Measurements from ENCODE around the gene TBL1XR1. TPM values are rescaled to one million over a fixed set of nuclear protein-coding genes. Genes with fewer than 3 reads are reported as not detected.

Gene TBL1XR1
- total RNA-seq, 1 experiment from 2014 or later: 180 TPM

- Histone ChIP-seq H3K4me3 (replicated peaks in 1 of 2; ENCODE audit: low read depth in 1 of 2, low read length in 2 of 2) (no peak overlapping the region), H3K4me2 (ENCODE audit: low read length) (no peak overlapping the region), H3K27ac (ENCODE audit: low read depth, low read length) (no peak overlapping the region), H3K4me1 (ENCODE audit: control insufficient read depth in 1 of 2, insufficient read depth in 2 of 2, low read length in 2 of 2) (no peaks in the 10 kb centered on the region), H3K27me3 (ENCODE audit: insufficient read depth, low read length) (no peaks in the 10 kb centered on the region), H4K20me1 (ENCODE audit: insufficient read depth) (peaks cover 20% of the 10 kb centered on the region), H3K79me2 (ENCODE audit: insufficient read depth, low read length) (peaks cover 100% of the 10 kb centered on the region), H2AFZ (ENCODE audit: low read depth, low read length, poor library complexity, severe bottlenecking) (no peak overlapping the region), H3K36me3 (ENCODE audit: control insufficient read depth in 1 of 2, insufficient read depth in 2 of 2, low read length in 2 of 2) (no peaks in the 10 kb centered on the region), H3K9me3 (ENCODE audit: control insufficient read depth in 1 of 2, insufficient read depth in 1 of 2, low read depth in 1 of 2, low read length in 2 of 2) (no peaks in the 10 kb centered on the region), H3K9ac (ENCODE audit: low read length) (no peak overlapping the region), H3K9me2 (ENCODE audit: insufficient read depth) (no peaks in the 10 kb centered on the region)
- POLR2A ChIA-PET: no interaction called here
- CTCF ChIA-PET: no interaction called here
- DNase-seq (ENCODE audit: low read depth, low spot score) (no peak), ATAC-seq (no peak)
- RAD21 ChIA-PET (ENCODE audit: low non-redundant PET in 1 of 2, low total read pairs in 2 of 2, uncharacterized antibody in 2 of 2, unreplicated experiment in 2 of 2): no interaction called here
- TF ChIP-seq CEBPB (IDR thresholded peaks at IDR 0.05; ENCODE audit: low read depth) (no peak), TCF7L2 (IDR thresholded peaks at IDR 0.05; ENCODE audit: borderline replicate concordance, extremely low read depth, insufficient read depth, insufficient read length) (no peak), EZH2phosphoT487 (IDR thresholded peaks at IDR 0.05; ENCODE audit: borderline replicate concordance) (no peak), FOSL1 (IDR thresholded peaks at IDR 0.05; ENCODE audit: low read depth) (no peak), YY1 (IDR thresholded peaks at IDR 0.05; ENCODE audit: extremely low read depth, insufficient replicate concordance, low read depth, low read length) (no peak), ZFX (IDR thresholded peaks at IDR 0.05) (no peak), MAX (IDR thresholded peaks at IDR 0.05) (no peak), POLR2AphosphoS5 (IDR thresholded peaks at IDR 0.05; ENCODE audit: low read depth, low read length) (no peak), CBX3 (IDR thresholded peaks at IDR 0.05; ENCODE audit: low read depth) (no peak), POLR2A (IDR thresholded peaks at IDR 0.05; ENCODE audit: borderline replicate concordance, extremely low read depth, insufficient read depth, insufficient read length) (no peak), SP1 (IDR thresholded peaks at IDR 0.05; ENCODE audit: low read depth) (no peak), SRF (IDR thresholded peaks at IDR 0.05; ENCODE audit: low read depth) (no peak), ZNF274 (IDR thresholded peaks at IDR 0.05; ENCODE audit: low read depth, low read length) (no peak), EZH2 (IDR thresholded peaks at IDR 0.05) (no peak), EGR1 (IDR thresholded peaks at IDR 0.05; ENCODE audit: low read depth) (no peak)
- TF ChIP-seq, protein P1, sequence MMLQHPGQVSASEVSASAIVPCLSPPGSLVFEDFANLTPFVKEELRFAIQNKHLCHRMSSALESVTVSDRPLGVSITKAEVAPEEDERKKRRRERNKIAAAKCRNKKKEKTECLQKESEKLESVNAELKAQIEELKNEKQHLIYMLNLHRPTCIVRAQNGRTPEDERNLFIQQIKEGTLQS (IDR thresholded peaks at IDR 0.05): no peak
- TF ChIP-seq, protein P2, sequence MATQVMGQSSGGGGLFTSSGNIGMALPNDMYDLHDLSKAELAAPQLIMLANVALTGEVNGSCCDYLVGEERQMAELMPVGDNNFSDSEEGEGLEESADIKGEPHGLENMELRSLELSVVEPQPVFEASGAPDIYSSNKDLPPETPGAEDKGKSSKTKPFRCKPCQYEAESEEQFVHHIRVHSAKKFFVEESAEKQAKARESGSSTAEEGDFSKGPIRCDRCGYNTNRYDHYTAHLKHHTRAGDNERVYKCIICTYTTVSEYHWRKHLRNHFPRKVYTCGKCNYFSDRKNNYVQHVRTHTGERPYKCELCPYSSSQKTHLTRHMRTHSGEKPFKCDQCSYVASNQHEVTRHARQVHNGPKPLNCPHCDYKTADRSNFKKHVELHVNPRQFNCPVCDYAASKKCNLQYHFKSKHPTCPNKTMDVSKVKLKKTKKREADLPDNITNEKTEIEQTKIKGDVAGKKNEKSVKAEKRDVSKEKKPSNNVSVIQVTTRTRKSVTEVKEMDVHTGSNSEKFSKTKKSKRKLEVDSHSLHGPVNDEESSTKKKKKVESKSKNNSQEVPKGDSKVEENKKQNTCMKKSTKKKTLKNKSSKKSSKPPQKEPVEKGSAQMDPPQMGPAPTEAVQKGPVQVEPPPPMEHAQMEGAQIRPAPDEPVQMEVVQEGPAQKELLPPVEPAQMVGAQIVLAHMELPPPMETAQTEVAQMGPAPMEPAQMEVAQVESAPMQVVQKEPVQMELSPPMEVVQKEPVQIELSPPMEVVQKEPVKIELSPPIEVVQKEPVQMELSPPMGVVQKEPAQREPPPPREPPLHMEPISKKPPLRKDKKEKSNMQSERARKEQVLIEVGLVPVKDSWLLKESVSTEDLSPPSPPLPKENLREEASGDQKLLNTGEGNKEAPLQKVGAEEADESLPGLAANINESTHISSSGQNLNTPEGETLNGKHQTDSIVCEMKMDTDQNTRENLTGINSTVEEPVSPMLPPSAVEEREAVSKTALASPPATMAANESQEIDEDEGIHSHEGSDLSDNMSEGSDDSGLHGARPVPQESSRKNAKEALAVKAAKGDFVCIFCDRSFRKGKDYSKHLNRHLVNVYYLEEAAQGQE (IDR thresholded peaks at IDR 0.05; ENCODE audit: low read depth): no peak
- intact Hi-C loops (cut with micrococcal nuclease): no loop called here
- no TSS peak for BruUV-seq (replicated peaks)
Measured at GRCh38 chr3:177141899-177142646, 55.2 kb downstream of the TBL1XR1 start.

Data from HCT116 (cell line).